GM23338 (cell line): Measurements from ENCODE around the gene DCAF10. TPM values are rescaled to one million over a fixed set of nuclear protein-coding genes. Genes with fewer than 3 reads are reported as not detected.

Experiments
- ATAC-seq: fragments of 200-7000 bp; cut with Tn5 transposase; 3 replicates; pipeline ENCODE4 v1.9.1; 2020
- DNase-seq: peaks from one replicate; pipeline ENCODE4 v3.0.0-alpha.2; 2015; ENCODE audit warnings: low spot score
- H2AFZ ChIP-seq: fragments of 200-600 bp; sonication (generic); 2 replicates; pipeline ENCODE4 v1.8.0; 2016; ENCODE audit warnings: antibody characterized with exemption, mild to moderate bottlenecking, moderate library complexity
- H3F3A ChIP-seq: fragments of 200-600 bp; sonication (generic); replicated peaks from 2 replicates; pipeline ENCODE4 v1.8.0; 2017; ENCODE audit warnings: antibody characterized with exemption, mixed run types, low read depth
- H3K27ac ChIP-seq: fragments of 200-600 bp; sonication (generic); 2 replicates; pipeline ENCODE4 v1.6.1; 2016; ENCODE audit warnings: low read depth
- H3K27me3 ChIP-seq: fragments of 200-600 bp; sonication (generic); 2 replicates; pipeline ENCODE4 v1.8.0; 2016; ENCODE audit warnings: mild to moderate bottlenecking, mixed run types, moderate library complexity; ENCODE audit not compliant: insufficient read depth
- H3K36me3 ChIP-seq: fragments of 200-600 bp; sonication (generic); 2 replicates; pipeline ENCODE4 v1.8.0; 2016; ENCODE audit warnings: mild to moderate bottlenecking; ENCODE audit not compliant: insufficient read depth
- H3K4me1 ChIP-seq: fragments of 200-600 bp; sonication (generic); 2 replicates; pipeline ENCODE4 v1.8.0; 2016; ENCODE audit warnings: mild to moderate bottlenecking, moderate library complexity; ENCODE audit not compliant: insufficient read depth
- H3K4me2 ChIP-seq: fragments of 200-600 bp; sonication (generic); 2 replicates; pipeline ENCODE4 v1.7.1; 2017; ENCODE audit warnings: mixed run types
- H3K4me3 ChIP-seq: fragments of 200-600 bp; sonication (generic); 2 replicates; pipeline ENCODE4 v1.6.1; 2016; ENCODE audit warnings: mixed run types
- H3K79me2 ChIP-seq: fragments of 200-600 bp; sonication (generic); replicated peaks from 2 replicates; pipeline ENCODE4 v1.8.0; 2017; ENCODE audit warnings: mild to moderate bottlenecking; ENCODE audit not compliant: insufficient read depth
- H3K9me2 ChIP-seq: fragments of 200-600 bp; sonication (generic); 2 replicates; pipeline ENCODE4 v1.8.0; 2017; ENCODE audit not compliant: insufficient read depth
- H4K20me1 ChIP-seq: fragments of 200-600 bp; sonication (generic); replicated peaks from 2 replicates; pipeline ENCODE4 v1.8.0; 2017; ENCODE audit warnings: mild to moderate bottlenecking; ENCODE audit not compliant: insufficient read depth
- H3K27ac Mint-ChIP-seq: 2 replicates; pipeline ENCODE4 v1.8.0; 2020; ENCODE audit warnings: inconsistent platforms, mild to moderate bottlenecking, moderate library complexity, mixed read lengths
- H3K27me3 Mint-ChIP-seq: 3 replicates; pipeline ENCODE4 v1.8.0; 2022; ENCODE audit warnings: low read depth, mild to moderate bottlenecking, moderate library complexity, mixed read lengths, inconsistent platforms; ENCODE audit not compliant: insufficient read depth, poor library complexity
- H3K36me3 Mint-ChIP-seq: 3 replicates; pipeline ENCODE4 v1.8.0; 2021; ENCODE audit warnings: low read depth, mild to moderate bottlenecking, inconsistent platforms, moderate library complexity, mixed read lengths
- H3K4me1 Mint-ChIP-seq: 3 replicates; pipeline ENCODE4 v1.8.0; 2020; ENCODE audit warnings: mild to moderate bottlenecking, inconsistent platforms, mixed read lengths
- H3K4me3 Mint-ChIP-seq: 3 replicates; pipeline ENCODE4 v1.8.0; 2021; ENCODE audit warnings: moderate library complexity, mild to moderate bottlenecking, inconsistent platforms, mixed read lengths
- H3K9me3 Mint-ChIP-seq: 3 replicates; pipeline ENCODE4 v1.8.0; 2020; ENCODE audit warnings: moderate library complexity, mild to moderate bottlenecking, inconsistent platforms, mixed read lengths
- CREB1 ChIP-seq: fragments of 250-450 bp; sonication (Bioruptor Pico); IDR thresholded peaks from 2 replicates; pipeline ENCODE4 v1.5.0; 2020; ENCODE audit warnings: low read depth, mild to moderate bottlenecking, moderate library complexity
- CTCF ChIP-seq, 2 experiments: fragments of 200-600 bp in 1 of 2; sonication (generic) in 1 of 2; conservative IDR thresholded peaks; 2 replicates each; pipeline versions ENCODE4 v1.5.1 to v1.6.1; 2016 to 2017; ENCODE audit warnings: antibody characterized with exemption in 2 of 2, low read depth in 2 of 2, mild to moderate bottlenecking in 2 of 2, moderate library complexity in 1 of 2
- EZH2 ChIP-seq: fragments of 200-600 bp; sonication (generic); IDR thresholded peaks from one replicate; pipeline ENCODE4 v1.8.0; 2017; ENCODE audit warnings: antibody characterized with exemption, mild to moderate bottlenecking, low read depth; ENCODE audit not compliant: unreplicated experiment
- EZH2phosphoT487 ChIP-seq: fragments of 200-600 bp; sonication (generic); IDR thresholded peaks from one replicate; pipeline ENCODE4 v1.8.1; 2018; ENCODE audit warnings: antibody characterized with exemption; ENCODE audit not compliant: unreplicated experiment
- JUNB ChIP-seq: IDR thresholded peaks from one replicate; pipeline ENCODE4 v1.6.1; 2016; ENCODE audit warnings: antibody characterized with exemption; ENCODE audit not compliant: unreplicated experiment
- NANOG ChIP-seq: IDR thresholded peaks from 2 replicates; pipeline ENCODE4 v1.6.1; 2016; ENCODE audit warnings: antibody characterized with exemption, borderline replicate concordance
- POLR2AphosphoS5 ChIP-seq: IDR thresholded peaks from 2 replicates; pipeline ENCODE4 v1.6.1; 2016; ENCODE audit warnings: antibody characterized with exemption, low read depth
- REST ChIP-seq: IDR thresholded peaks from one replicate; pipeline ENCODE4 v1.6.1; 2018; ENCODE audit warnings: antibody characterized with exemption; ENCODE audit not compliant: unreplicated experiment
- ZNF114 ChIP-seq: fragments of 250-450 bp; sonication (Bioruptor Pico); IDR thresholded peaks from 2 replicates; pipeline ENCODE4 v1.5.0; 2020; ENCODE audit warnings: mild to moderate bottlenecking, moderate library complexity
- ZNF331 ChIP-seq: fragments of 250-450 bp; sonication (Bioruptor Pico); IDR thresholded peaks from 2 replicates; pipeline ENCODE4 v1.5.0; 2020; ENCODE audit warnings: low read depth, mild to moderate bottlenecking, moderate library complexity
- ZNF462 ChIP-seq: fragments of 250-450 bp; sonication (Bioruptor Pico); IDR thresholded peaks from 2 replicates; pipeline ENCODE4 v1.5.0; 2020; ENCODE audit warnings: mild to moderate bottlenecking, moderate library complexity
- polyA plus RNA-seq: library from polyadenylated mRNA; unstranded; fragments of >200 nt; fragmentation: Nextera tagmentation; extraction: Ambion mirVana; gene quantifications from 2 replicates; pipeline ENCODE4 v1.2.1, GENCODE V29; 2016
- total RNA-seq: library from RNA; depleted of rRNA; stranded (reverse); fragments of >200 nt; shearing (Covaris generic); gene quantifications from 2 replicates; pipeline ENCODE4 v1.2.3, GENCODE V29; 2014
- TF ChIP-seq, protein P1 (sequence below): IDR thresholded peaks from 2 replicates; pipeline ENCODE4 v1.6.1; 2016; ENCODE audit warnings: antibody characterized with exemption

The DCAF10 gene
- total and polyA plus RNA-seq, 2 experiments from 2014 or later: 6.6 to 11.5 TPM

DNA sequence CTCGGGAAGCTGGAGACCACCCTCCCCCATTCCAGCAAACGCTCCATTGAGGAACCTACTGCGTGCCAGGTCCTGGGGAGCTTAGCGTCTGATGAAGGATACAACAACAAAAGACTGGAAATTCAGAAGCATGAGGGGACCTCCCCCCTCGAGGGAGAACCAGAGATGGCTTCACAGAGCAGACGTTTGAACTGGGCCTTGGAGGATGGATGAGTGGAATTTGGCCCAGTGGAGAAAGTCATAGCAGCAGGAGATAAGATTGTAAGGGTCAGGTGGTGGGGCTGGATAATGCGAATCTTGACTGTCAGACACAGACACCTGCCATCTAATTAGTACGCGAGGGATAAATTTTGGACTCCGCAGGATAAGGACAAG lies 104.5 kb downstream of the DCAF10 start (continued):
- no peak for TF ChIP-seq ZNF462
- TF ChIP-seq CTCF (conservative IDR thresholded peaks at IDR 0.05; ENCODE audit: low read depth in 2 of 2): no peak
- TF ChIP-seq ZNF331 (CRISPR knock-in tag): no peak

DNA sequence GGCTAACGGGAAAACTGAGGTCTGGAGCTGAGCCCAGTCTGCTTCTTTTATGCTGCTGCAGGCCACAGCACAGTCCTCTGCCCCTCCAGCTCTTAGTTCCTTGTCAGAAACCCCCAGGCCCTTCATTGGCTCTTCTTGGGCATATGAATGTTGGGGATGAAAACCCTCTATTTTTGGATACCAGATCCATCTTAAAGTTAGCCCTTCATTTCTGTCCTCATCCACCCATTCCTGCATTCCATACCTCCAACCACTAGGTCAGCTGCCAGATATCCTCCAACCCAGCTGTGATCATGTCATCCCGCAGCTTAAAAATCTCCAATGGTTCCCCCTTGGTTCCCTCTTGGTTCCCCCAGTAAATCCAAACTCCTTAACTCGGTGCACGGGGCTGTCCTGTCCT lies 105.2 kb downstream of the DCAF10 start:
- Histone ChIP-seq H3K4me3 (no peak overlapping the region), H3K9me2 (no peaks in the 10 kb centered on the region), H2AFZ (no peak overlapping the region), H3K4me1 (peaks cover 22% of the 10 kb centered on the region), H3F3A (peaks cover 8% of the 10 kb centered on the region), H3K4me2 (no peak overlapping the region; the same call in 1 of the 2 replicates), H3K79me2 (peaks cover 21% of the 10 kb centered on the region), H3K27ac (no peak overlapping the region), H3K27me3 (peaks cover 16% of the 10 kb centered on the region; the same call in 1 of the 2 replicates), H4K20me1 (peaks cover 11% of the 10 kb centered on the region; the same call in 1 of the 2 replicates), H3K36me3 (no peaks in the 10 kb centered on the region)
- no peaks in the 10 kb centered on the region for H3K9me3 Mint-ChIP-seq
- H3K27ac Mint-ChIP-seq: no peak overlapping the region
- H3K27me3 Mint-ChIP-seq: peaks cover 11% of the 10 kb centered on the region
- H3K36me3 Mint-ChIP-seq: no peaks in the 10 kb centered on the region
- ATAC-seq: no peak
- DNase-seq: no peak
- H3K4me1 Mint-ChIP-seq: peaks cover 16% of the 10 kb centered on the region
- no peak overlapping the region; the same call in 2 of the 3 replicates for H3K4me3 Mint-ChIP-seq
- TF ChIP-seq CREB1 (CRISPR knock-in tag) (no peak), JUNB (no peak), EZH2phosphoT487 (no peak), EZH2 (no peak), ZNF331 (CRISPR knock-in tag) (no peak), ZNF114 (CRISPR knock-in tag) (no peak), NANOG (no peak), POLR2AphosphoS5 (no peak), REST (no peak)
- TF ChIP-seq, protein P1, sequence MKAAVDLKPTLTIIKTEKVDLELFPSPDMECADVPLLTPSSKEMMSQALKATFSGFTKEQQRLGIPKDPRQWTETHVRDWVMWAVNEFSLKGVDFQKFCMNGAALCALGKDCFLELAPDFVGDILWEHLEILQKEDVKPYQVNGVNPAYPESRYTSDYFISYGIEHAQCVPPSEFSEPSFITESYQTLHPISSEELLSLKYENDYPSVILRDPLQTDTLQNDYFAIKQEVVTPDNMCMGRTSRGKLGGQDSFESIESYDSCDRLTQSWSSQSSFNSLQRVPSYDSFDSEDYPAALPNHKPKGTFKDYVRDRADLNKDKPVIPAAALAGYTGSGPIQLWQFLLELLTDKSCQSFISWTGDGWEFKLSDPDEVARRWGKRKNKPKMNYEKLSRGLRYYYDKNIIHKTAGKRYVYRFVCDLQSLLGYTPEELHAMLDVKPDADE: no peak
